ENCODE measurements around the gene CCDC38.

- no peak for TF ChIP-seq CTCF (IDR thresholded peaks at IDR 0.05; ENCODE audit: poor library complexity, severe bottlenecking)
- TF ChIP-seq RAD21 (conservative IDR thresholded peaks at IDR 0.05) = no peak
- TF ChIP-seq EP300 (conservative IDR thresholded peaks at IDR 0.05; ENCODE audit: poor library complexity, severe bottlenecking) = no peak
- no peak for TF ChIP-seq TAF1 (IDR thresholded peaks at IDR 0.05; ENCODE audit: low read depth)
- TF ChIP-seq EZH2 (IDR thresholded peaks at IDR 0.05; ENCODE audit: borderline replicate concordance, insufficient read depth, low read length, poor library complexity, severe bottlenecking) = no peak
- no peak for TF ChIP-seq POLR2AphosphoS5 (IDR thresholded peaks at IDR 0.05)
- no peak for TF ChIP-seq REST (IDR thresholded peaks at IDR 0.05; ENCODE audit: borderline replicate concordance)
- TF ChIP-seq MXI1 (conservative IDR thresholded peaks at IDR 0.05; ENCODE audit: poor library complexity, severe bottlenecking) = no peak
Measured at GRCh38 chr12:95972832-95973456, 30.5 kb upstream of the CCDC38 start.

Measured in neural cell (in vitro differentiated cells).